Measurements from ENCODE around the gene COP1.

- no peak for TF ChIP-seq CTCF (IDR thresholded peaks at IDR 0.05)
- no peak for TF ChIP-seq POLR2A (IDR thresholded peaks at IDR 0.05)
Observed at GRCh38 chr1:175935166-175935565, 271.9 kb downstream of the COP1 start.
